Measurements from ENCODE around the gene PARN.

DNA sequence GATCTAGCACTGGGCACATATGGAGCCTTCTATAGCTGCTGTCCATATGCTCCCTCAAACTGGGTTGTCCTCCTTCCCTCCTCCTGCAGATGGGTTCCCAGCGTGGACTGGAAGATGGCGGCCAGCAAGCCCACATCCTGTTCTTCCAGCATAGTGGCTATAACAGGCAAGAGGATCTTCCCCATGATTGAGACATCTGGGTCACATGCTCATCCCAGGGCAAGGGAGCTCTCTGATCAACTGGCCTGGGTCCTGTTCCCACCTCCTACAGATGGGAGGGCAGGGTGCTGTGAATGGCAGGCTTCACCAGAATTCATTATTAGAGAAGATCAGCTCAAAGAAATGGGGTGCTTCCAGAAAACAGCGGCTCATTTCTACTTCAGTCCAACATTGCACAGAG, 210.2 kb downstream of the PARN start:
- TF ChIP-seq, protein P1, sequence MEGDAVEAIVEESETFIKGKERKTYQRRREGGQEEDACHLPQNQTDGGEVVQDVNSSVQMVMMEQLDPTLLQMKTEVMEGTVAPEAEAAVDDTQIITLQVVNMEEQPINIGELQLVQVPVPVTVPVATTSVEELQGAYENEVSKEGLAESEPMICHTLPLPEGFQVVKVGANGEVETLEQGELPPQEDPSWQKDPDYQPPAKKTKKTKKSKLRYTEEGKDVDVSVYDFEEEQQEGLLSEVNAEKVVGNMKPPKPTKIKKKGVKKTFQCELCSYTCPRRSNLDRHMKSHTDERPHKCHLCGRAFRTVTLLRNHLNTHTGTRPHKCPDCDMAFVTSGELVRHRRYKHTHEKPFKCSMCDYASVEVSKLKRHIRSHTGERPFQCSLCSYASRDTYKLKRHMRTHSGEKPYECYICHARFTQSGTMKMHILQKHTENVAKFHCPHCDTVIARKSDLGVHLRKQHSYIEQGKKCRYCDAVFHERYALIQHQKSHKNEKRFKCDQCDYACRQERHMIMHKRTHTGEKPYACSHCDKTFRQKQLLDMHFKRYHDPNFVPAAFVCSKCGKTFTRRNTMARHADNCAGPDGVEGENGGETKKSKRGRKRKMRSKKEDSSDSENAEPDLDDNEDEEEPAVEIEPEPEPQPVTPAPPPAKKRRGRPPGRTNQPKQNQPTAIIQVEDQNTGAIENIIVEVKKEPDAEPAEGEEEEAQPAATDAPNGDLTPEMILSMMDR (IDR thresholded peaks at IDR 0.05; ENCODE audit: low read depth, low read length): no peak
- TF ChIP-seq, protein P2, sequence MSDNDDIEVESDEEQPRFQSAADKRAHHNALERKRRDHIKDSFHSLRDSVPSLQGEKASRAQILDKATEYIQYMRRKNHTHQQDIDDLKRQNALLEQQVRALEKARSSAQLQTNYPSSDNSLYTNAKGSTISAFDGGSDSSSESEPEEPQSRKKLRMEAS (IDR thresholded peaks at IDR 0.05; ENCODE audit: low read depth, low read length): no peak
- no peak for TF ChIP-seq POLR2A (IDR thresholded peaks at IDR 0.05; ENCODE audit: extremely low read depth, insufficient read length)
